RPMI7951 (cell line): ENCODE measurements around the gene KRT80. TPM values are rescaled to one million over a fixed set of nuclear protein-coding genes. Genes with fewer than 3 reads are reported as not detected.

Source experiments
- DNase-seq: peaks from one replicate; pipeline ENCODE4 v3.0.0-alpha.2; 2012; ENCODE audit warnings: low read depth
- total RNA-seq: library from RNA; depleted of rRNA; stranded (reverse); fragments of >200 nt; shearing (Covaris generic); gene quantifications from 2 replicates; pipeline ENCODE4 v1.2.3, GENCODE V29; 2014

Gene KRT80
- total RNA-seq, 1 experiment from 2014 or later: 1.3 TPM

- DNase-seq: no peak
Measured at GRCh38 chr12:52180971-52181628, 10.7 kb downstream of the KRT80 start.

GRCh38 chr12:52179396-52179973 is 12.3 kb downstream of the KRT80 start:
- peak; percentile 58 for DNase-seq

GRCh38 chr12:52178984-52179383 is 12.8 kb downstream of the KRT80 start:
- no peak for DNase-seq

- DNase-seq: no peak
Measured at GRCh38 chr12:52178443-52178842, 13.4 kb downstream of the KRT80 start.

- no peak for DNase-seq
Measured at GRCh38 chr12:52175371-52176350, 16.2 kb downstream of the KRT80 start.

GRCh38 chr12:52173526-52173925 is 18.3 kb downstream of the KRT80 start:
- no peak for DNase-seq

- no peak for DNase-seq
Measured at GRCh38 chr12:52172956-52173355, 18.9 kb downstream of the KRT80 start.

GRCh38 chr12:52171950-52172512 is 19.8 kb downstream of the KRT80 start:
- no peak for DNase-seq

- no peak for DNase-seq
Measured at GRCh38 chr12:52170827-52171226, 21.0 kb downstream of the KRT80 start.

GRCh38 chr12:52169886-52170285 is 21.9 kb downstream of the KRT80 start:
- DNase-seq: no peak

GRCh38 chr12:52168019-52168717 is 23.6 kb downstream of the KRT80 start:
- DNase-seq: peak; percentile 70

GRCh38 chr12:52167526-52167925 is 24.3 kb downstream of the KRT80 start:
- DNase-seq: no peak

GRCh38 chr12:52166672-52167071 is 25.1 kb downstream of the KRT80 start:
- no peak for DNase-seq

- DNase-seq: no peak
Measured at GRCh38 chr12:52165096-52165855, 26.5 kb downstream of the KRT80 start.

- DNase-seq: peak; percentile 52
Measured at GRCh38 chr12:52164624-52165023, 27.2 kb downstream of the KRT80 start.

- no peak for DNase-seq
Measured at GRCh38 chr12:52162981-52163380, 28.8 kb downstream of the KRT80 start.

- no peak for DNase-seq
Measured at GRCh38 chr12:52160200-52160599, 31.6 kb downstream of the KRT80 start.

- DNase-seq: no peak
Measured at GRCh38 chr12:52157566-52158150, 34.2 kb downstream of the KRT80 start.

- peak; percentile 27 for DNase-seq
Measured at GRCh38 chr12:52156757-52157565, 34.9 kb downstream of the KRT80 start.

- no peak for DNase-seq
Measured at GRCh38 chr12:52156311-52156710, 35.5 kb downstream of the KRT80 start.
